ENCODE data around the gene DSCAM. TPM values are rescaled to one million over a fixed set of nuclear protein-coding genes. Genes with fewer than 3 reads are reported as not detected.

Gene DSCAM
- total RNA-seq, 1 donor = not detected

GRCh38 chr21:40731206-40731605, 115.8 kb downstream of the DSCAM start:
- H3K27ac ChIP-seq (ENCODE audit: low read depth, low read length) = no peak overlapping the region
- H3K4me1 ChIP-seq (ENCODE audit: insufficient read depth, low read length) = no peaks in the 10 kb centered on the region
- TF ChIP-seq CTCF (IDR thresholded peaks at IDR 0.05; ENCODE audit: extremely low read depth, low read depth, low read length) = no peak
- peaks cover 3% of the 10 kb centered on the region for H3K9me3 ChIP-seq (ENCODE audit: low read depth, low read length)
- H3K4me3 ChIP-seq (ENCODE audit: insufficient read depth, low read length) = no peak overlapping the region
- no peak overlapping the region for H2AFZ ChIP-seq (ENCODE audit: low read length)
- no peaks in the 10 kb centered on the region for H3K36me3 ChIP-seq (ENCODE audit: insufficient read depth, low read length)
- no peaks in the 10 kb centered on the region for H4K20me1 ChIP-seq (ENCODE audit: insufficient read depth, low read length)
- no peaks in the 10 kb centered on the region for H3K27me3 ChIP-seq (ENCODE audit: insufficient read depth, low read length)
- DNase-seq (ENCODE audit: insufficient read length, low spot score, missing footprints) = no peak
- no peak overlapping the region for H3K4me2 ChIP-seq (ENCODE audit: insufficient read depth, low read length)
- no peaks in the 10 kb centered on the region for H3K79me2 ChIP-seq (ENCODE audit: insufficient read depth, low read length)

GRCh38 chr21:40730426-40730800, 116.5 kb downstream of the DSCAM start:
- Histone ChIP-seq H3K4me2 (ENCODE audit: insufficient read depth, low read length) (no peak overlapping the region), H3K27ac (ENCODE audit: low read depth, low read length) (no peak overlapping the region), H3K4me3 (ENCODE audit: insufficient read depth, low read length) (no peak overlapping the region), H3K9me3 (ENCODE audit: low read depth, low read length) (no peaks in the 10 kb centered on the region), H2AFZ (ENCODE audit: low read length) (no peak overlapping the region), H3K27me3 (ENCODE audit: insufficient read depth, low read length) (no peaks in the 10 kb centered on the region), H3K36me3 (ENCODE audit: insufficient read depth, low read length) (no peaks in the 10 kb centered on the region), H4K20me1 (ENCODE audit: insufficient read depth, low read length) (no peaks in the 10 kb centered on the region), H3K79me2 (ENCODE audit: insufficient read depth, low read length) (no peaks in the 10 kb centered on the region), H3K4me1 (ENCODE audit: insufficient read depth, low read length) (no peaks in the 10 kb centered on the region)
- DNase-seq (ENCODE audit: insufficient read length, low spot score, missing footprints) = no peak
- TF ChIP-seq CTCF (IDR thresholded peaks at IDR 0.05; ENCODE audit: extremely low read depth, low read depth, low read length) = no peak

- Histone ChIP-seq H3K79me2 (ENCODE audit: insufficient read depth, low read length) (no peaks in the 10 kb centered on the region), H3K27ac (ENCODE audit: low read depth, low read length) (no peak overlapping the region), H3K4me1 (ENCODE audit: insufficient read depth, low read length) (no peaks in the 10 kb centered on the region), H3K9me3 (ENCODE audit: low read depth, low read length) (no peaks in the 10 kb centered on the region), H3K4me2 (ENCODE audit: insufficient read depth, low read length) (no peak overlapping the region), H2AFZ (ENCODE audit: low read length) (no peak overlapping the region), H4K20me1 (ENCODE audit: insufficient read depth, low read length) (no peaks in the 10 kb centered on the region), H3K36me3 (ENCODE audit: insufficient read depth, low read length) (no peaks in the 10 kb centered on the region), H3K27me3 (ENCODE audit: insufficient read depth, low read length) (no peaks in the 10 kb centered on the region), H3K4me3 (ENCODE audit: insufficient read depth, low read length) (no peak overlapping the region)
- TF ChIP-seq CTCF (IDR thresholded peaks at IDR 0.05; ENCODE audit: extremely low read depth, low read depth, low read length) = no peak
- DNase-seq (ENCODE audit: insufficient read length, low spot score, missing footprints) = no peak
Measured at GRCh38 chr21:40729761-40730425, 117.1 kb downstream of the DSCAM start.

- Histone ChIP-seq H3K4me1 (ENCODE audit: insufficient read depth, low read length) (no peaks in the 10 kb centered on the region), H3K79me2 (ENCODE audit: insufficient read depth, low read length) (no peaks in the 10 kb centered on the region), H3K9me3 (ENCODE audit: low read depth, low read length) (peaks cover 5% of the 10 kb centered on the region), H3K4me3 (ENCODE audit: insufficient read depth, low read length) (no peak overlapping the region), H3K4me2 (ENCODE audit: insufficient read depth, low read length) (no peak overlapping the region), H3K27ac (ENCODE audit: low read depth, low read length) (no peak overlapping the region), H2AFZ (ENCODE audit: low read length) (no peak overlapping the region), H4K20me1 (ENCODE audit: insufficient read depth, low read length) (no peaks in the 10 kb centered on the region), H3K36me3 (ENCODE audit: insufficient read depth, low read length) (no peaks in the 10 kb centered on the region), H3K27me3 (ENCODE audit: insufficient read depth, low read length) (no peaks in the 10 kb centered on the region)
- TF ChIP-seq CTCF (IDR thresholded peaks at IDR 0.05; ENCODE audit: extremely low read depth, low read depth, low read length) = no peak
- DNase-seq (ENCODE audit: insufficient read length, low spot score, missing footprints) = no peak
Measured at GRCh38 chr21:40723966-40724365, 123.0 kb downstream of the DSCAM start.

All from osteoblast (primary cell).